GM21737 (cell line): ENCODE measurements around the gene PACS2.
"Not testable (repeated sequence)": the region's sequence is repeated elsewhere in the genome, so short reads cannot be mapped to it uniquely, and the experiment has no call there.

Source experiments
- ATAC-seq: cut with Tn5 transposase; IDR thresholded peaks from one replicate; pipeline ENCODE4 v1.9.1; 2021; ENCODE audit warnings: mild to moderate bottlenecking, moderate library complexity; ENCODE audit not compliant: unreplicated experiment

PACS2 gene

DNA sequence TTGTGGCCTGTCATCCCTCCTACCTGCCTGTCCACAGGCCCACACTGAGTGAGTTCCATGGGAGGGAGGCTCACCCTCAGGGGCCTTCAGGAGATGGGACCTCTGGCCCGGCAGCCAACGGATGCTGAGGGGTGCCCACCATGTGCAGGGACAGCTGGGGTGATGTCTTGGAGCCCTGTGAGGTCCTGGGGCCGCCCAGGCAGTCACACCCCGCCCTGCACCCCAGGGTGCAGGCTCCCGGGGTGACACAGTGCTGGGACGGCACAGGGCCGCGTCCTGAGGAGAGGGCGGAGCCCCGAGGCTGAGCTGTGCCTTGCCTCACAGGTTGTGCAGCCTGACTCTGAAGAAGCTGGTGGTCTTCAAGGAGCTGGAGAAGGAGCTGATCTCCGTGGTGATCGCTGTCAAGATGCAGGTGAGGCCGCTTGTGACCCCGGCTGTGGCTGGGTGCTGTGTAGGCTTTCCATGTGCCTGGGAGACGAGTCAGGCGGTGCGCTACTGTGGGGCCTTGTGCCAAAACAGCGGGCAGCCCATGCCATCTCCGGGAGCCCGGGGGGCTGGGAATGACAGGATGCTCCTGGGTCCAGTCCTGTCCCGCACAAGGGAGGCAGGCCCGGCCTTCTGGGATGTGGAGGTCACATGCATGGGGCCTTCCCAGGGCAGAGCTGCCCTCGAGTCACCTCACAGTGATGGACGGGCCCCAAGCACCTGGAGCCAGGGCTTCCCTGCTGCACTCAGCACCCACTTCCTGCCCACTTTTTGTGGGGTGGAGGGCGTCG is 33.8 kb downstream of the PACS2 start:
- ATAC-seq: no peak

DNA sequence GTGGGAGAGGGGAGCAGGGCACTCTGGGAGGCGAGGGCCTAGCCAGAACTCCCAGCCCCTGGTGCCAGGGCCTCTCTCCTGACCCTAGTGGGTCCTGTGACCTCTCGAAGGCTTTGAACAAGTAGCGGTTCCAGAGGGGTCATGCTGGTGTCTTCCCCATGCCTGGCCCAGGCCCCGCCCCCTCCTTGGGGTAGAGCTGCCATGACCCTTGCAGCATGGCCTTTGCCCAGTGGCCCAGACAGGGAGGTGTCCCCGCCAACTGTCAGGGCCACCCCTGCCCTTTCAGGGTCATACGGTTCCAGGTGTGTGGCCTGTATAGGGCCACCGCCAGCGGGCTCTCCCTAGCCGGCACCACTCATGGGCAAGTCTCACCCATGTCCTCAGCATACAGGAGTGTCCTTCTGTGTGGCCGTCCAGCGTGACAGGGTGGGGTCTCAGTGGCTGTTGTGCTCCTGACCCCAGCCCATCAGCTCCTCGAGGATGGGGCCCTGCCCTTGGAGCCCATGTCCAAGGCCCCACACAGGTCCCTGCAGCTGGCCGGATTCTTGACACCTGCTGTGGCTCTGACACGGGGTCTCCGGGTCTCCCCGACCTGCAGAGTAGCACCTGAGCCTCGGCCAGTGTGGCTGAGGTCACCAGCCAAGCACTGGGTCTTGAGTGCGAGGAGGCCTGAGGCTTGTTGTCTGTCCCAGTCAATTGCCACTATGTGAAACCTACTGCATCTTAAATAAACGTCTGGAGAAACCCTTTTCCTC is 34.6 kb downstream of the PACS2 start:
- ATAC-seq: no peak

GRCh38 chr14:105349992-105350391 is 35.4 kb downstream of the PACS2 start:
- no peak for ATAC-seq

- no peak for ATAC-seq
These were observed 36.1 kb downstream of the PACS2 start for GRCh38 chr14:105350450-105351244.

- ATAC-seq: no peak
These were observed 36.9 kb downstream of the PACS2 start for GRCh38 chr14:105351410-105351809.

- peak; percentile 63 for ATAC-seq
These were observed 37.6 kb downstream of the PACS2 start for GRCh38 chr14:105351920-105352851.

- no peak for ATAC-seq
These were observed 38.6 kb downstream of the PACS2 start for GRCh38 chr14:105353136-105353535.

DNA sequence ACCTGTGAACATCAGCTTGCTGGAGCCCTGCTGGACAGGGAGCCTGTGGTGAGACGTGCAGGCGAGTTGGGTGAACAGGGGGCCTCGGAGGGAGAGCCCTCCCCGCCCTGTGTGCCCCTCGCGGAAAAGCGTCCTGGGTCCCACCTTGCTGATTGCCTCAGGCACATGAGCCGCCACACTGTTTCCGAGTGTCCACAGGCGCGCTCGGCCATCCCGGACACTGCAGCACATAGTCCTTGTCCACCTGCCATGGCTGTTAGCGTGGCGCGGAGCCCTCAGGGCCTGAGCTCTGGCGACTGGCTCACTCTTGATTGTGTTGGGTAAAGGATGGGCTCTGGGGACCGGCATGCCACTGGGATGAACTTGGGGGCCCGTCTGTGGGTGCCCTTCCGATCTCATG is 40.0 kb downstream of the PACS2 start:
- no peak for ATAC-seq

DNA sequence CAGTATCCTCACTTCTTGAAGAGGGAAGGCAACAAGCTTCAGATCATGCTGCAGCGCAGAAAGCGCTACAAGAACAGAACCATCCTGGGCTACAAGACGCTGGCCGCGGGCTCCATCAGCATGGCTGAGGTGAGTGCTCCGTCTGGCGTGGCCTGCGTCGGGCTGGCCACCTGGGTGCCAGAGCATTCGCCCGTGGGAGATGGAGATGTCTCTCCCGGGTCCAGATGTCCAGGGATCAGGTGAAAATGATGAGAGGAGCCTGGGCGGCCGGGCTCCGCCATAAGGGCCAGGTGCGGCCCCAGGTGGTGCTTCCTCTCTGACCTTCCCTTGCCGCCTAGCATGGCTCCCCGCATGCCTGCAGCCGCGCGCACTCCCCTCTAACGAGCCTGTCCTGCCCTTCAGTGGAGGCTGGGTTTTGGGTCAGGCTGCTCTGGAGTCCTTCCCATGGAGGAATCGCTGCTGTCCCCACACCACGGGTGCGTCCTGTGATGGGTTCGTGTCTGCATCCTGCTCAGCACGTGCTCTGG is 40.6 kb downstream of the PACS2 start:
- no peak for ATAC-seq

DNA sequence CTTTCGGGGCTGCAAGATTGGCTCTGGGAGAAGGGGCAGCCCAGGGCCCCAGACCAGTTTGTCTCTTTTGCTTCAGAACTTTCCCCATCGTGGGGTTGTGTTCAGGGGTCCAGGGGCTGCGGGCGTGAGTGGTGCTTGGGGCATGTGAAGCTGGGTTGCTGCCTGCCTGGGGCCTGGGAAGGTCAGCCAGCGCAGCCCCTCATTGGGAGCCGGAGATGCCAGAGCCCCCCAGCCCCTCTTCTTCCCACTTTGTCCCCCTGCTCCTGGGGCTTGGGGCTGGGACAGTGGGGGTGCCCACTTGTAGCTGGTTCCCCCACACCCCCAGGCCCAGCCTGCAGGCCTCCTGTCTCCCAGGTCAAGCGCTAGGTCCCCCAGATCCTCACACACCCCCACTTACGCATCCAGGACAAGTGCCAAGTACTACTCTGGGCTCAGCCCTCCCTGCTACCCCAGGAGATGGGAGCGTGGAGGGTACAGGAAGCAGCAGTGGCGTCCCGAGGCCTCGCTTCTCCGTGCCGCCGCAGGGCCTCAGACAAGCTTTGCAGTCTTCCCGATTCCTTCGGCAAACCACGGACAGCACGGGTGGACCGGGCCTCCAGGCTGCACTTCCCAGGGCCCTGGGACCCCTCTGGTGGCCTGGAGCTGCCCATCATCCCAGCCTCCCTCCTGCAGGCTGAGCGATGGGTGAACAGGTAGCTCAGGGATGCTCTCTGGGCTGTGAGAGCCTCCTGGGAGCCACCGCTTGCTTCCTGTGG is 41.5 kb downstream of the PACS2 start:
- no peak for ATAC-seq

- ATAC-seq: no peak
These were observed 42.4 kb downstream of the PACS2 start for GRCh38 chr14:105356927-105357326.

DNA sequence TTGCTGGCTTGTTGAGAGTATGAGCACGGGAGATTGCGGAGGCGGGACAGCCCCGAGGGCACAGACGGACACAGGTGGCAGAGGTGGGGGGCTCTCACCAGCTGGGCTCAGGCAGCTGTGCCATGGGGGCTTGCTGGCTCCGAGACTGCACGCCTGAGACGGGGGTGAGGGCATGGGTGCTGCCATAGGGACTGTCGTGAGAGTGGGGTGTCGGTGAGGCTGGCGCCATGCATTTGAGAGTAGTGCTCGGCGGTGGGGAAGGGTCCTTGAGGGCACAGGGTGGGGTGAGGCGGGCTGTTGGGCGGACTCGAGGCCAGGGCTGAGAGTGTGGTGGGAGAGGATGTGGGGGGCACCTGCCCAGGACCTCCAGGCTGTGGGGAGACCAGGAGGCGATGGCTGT is 43.1 kb downstream of the PACS2 start:
- ATAC-seq: no peak

DNA sequence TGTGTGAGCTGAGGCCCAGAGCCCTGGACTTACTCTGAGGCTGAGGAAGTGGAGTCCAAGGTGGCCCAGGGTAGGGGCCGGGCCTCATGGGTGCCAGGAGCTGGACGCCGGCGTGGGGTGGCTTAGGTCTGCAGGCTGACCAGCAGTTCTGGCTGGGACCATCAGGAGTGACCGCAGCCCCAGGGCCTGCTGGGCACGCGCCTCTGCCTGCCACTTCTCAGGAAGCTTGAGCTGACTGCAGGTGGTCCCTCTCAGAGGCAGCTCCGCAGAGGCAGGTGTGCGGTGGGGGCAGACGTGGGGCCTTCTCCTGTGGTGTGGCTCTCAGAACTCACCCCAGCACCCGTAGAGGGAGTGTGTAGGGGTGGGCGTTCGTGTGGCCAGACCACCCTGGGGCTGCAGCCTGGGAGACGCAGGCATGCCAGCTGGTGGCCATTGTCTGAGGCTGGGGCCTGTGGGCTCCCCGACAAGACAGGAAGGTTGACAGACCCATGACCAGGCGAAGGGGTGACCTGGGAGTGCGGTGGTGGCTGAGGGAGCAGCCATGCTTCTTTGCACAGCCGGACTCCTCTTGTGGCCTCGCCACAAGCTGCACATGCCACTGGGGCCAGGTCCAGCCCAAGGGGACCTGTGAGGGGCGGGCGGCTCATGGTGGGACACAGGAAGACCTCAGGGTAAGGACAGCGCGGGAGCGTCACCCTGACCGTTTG is 43.7 kb downstream of the PACS2 start:
- no peak for ATAC-seq

DNA sequence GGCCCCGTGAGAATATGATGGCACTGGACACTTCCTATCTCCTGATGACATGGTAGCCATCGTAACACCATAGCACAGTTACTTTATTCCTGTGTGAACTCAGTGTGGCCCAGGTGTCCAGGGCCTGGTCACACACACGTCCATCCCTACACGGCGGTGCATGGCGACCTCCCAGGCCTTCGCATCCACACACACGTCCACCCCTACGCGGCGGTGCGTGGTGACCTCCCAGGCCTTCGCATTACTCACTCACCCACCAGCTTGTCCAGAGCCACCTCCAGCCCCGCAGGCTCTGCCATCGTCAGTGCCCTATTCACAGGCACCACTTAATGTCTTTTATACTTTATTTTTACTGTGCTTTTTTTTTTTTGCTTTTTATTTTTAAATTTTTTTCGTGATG is 44.4 kb downstream of the PACS2 start:
- ATAC-seq: no peak

DNA sequence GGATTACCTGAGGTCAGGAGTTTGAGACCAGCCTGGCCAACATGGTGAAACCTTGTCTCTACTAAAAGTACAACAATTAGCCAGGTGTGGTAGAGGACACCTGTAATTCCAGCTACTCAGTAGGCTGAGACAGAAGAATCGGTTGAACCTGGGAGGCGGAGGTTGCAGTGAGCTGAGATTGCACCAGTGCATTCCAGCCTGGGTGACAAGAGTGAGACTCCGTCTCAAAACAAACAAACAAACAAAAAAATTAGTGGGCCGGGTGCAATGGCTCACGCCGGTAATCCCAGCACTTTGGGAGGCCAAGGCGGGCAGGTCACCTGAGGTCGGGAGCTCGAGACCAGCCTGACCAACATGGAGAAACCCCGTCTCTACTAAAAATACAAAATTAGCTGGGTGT is 46.9 kb downstream of the PACS2 start:
- ATAC-seq: not testable (repeated sequence)

DNA sequence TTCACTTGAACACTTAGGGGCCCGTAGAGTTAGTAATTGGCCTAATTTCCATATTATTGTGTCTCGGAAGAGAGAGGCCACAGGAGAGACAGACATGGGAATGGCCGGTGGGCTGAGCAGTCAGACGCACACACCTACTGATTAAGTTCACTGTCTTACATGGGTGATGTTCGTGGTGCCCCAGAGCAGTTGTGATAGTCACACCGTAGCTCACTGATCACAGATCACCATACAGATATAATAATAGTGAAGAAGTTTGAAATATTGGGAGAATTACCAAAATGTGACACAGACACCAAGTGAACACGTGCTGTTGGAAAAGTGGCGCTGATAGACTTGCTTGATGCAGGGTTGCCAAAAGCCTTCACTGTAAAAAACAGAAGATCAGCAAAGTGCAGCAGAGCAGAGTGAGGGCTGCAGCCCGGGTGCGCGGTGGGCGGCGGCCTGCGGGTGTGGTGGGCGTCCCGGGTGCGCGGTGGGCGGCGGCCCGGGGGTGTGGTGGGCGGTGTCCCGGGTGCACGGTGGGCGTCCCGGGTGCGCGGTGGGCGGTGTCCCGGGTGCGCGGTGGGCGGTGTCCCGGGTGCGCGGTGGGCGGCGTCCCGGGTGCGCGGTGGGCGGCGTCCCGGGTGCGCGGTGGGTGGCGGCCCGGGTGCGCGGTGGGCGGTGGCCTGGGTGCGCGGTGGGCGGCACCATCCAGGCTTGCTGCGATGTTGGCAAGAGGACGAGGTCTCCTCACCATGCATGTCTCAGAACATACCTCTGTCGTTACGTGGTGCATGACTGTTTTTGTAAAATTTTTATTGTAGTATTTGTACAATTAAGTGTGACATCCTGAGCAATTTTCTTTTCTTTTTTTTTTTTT is 49.5 kb downstream of the PACS2 start:
- no peak for ATAC-seq

DNA sequence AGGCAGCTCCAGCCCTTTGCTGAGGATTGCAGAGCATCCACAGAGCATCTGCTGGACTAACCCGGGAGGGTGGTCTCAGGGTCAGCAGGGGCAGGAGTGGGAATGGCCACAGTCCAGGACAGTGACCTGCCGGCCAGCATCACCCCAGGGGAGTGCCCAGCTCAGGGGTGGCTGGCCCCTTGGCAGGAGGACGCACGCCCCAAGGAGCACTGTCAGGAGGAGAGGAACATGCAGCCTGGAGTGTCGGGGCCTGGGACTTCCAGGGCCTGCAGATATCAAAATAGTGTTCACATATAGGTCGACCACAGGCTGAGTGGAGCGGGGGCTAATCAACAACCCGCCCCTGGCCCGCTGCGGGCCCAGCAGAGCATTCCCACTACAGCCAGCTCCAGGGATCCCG is 50.6 kb downstream of the PACS2 start:
- ATAC-seq: no peak

DNA sequence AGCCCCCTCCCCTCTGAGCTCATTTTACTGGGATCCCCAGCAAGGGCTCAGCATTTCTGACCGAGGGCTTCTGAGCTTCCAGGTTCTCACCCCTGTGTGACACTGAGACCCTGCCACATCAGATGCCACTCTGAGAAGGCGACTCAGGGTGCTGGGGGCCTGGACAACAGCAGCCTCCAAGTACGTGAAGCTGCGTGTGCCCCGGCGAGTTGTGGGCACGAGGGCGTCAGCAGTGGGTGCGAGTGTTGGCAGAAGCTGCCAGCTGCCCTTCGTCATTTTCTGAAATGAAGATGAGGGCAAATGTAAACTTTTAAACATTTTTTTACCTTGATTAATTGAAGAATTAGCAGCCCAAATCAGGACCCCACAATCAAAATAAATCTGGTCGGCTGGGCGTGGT is 51.1 kb downstream of the PACS2 start:
- ATAC-seq: no peak
